ENCODE data around the gene TMC7. TPM values are rescaled to one million over a fixed set of nuclear protein-coding genes. Genes with fewer than 3 reads are reported as not detected.

TMC7 gene
- total RNA-seq, 1 experiment from 2014 or later: 5.2 TPM

- intact Hi-C loops (cut with micrococcal nuclease): loop anchor here (5.0 to 10.0 kb wide), 2 partner anchors 107 to 795 kb away; partner anchors contain the start of genes GPRC5B and TMC7
- Histone ChIP-seq H3K27ac (ENCODE audit: low read depth, low read length) (no peak overlapping the region), H3K27me3 (ENCODE audit: insufficient read depth, low read length) (no peaks in the 10 kb centered on the region), H3K79me2 (ENCODE audit: insufficient read depth, low read length) (no peaks in the 10 kb centered on the region), H3K9ac (ENCODE audit: low read length) (no peak overlapping the region), H4K20me1 (ENCODE audit: insufficient read depth) (no peaks in the 10 kb centered on the region), H3K4me2 (ENCODE audit: low read length) (no peak overlapping the region), H3K9me3 (ENCODE audit: control insufficient read depth in 1 of 2, insufficient read depth in 1 of 2, low read depth in 1 of 2, low read length in 2 of 2) (no peaks in the 10 kb centered on the region), H2AFZ (ENCODE audit: low read depth, low read length, poor library complexity, severe bottlenecking) (no peak overlapping the region), H3K36me3 (ENCODE audit: control insufficient read depth in 1 of 2, insufficient read depth in 2 of 2, low read length in 2 of 2) (no peaks in the 10 kb centered on the region), H3K9me2 (ENCODE audit: insufficient read depth) (no peaks in the 10 kb centered on the region), H3K4me1 (ENCODE audit: control insufficient read depth in 1 of 2, insufficient read depth in 2 of 2, low read length in 2 of 2) (peaks cover 14 to 42% of the 10 kb centered on the region in 2 experiments), H3K4me3 (replicated peaks in 1 of 2; ENCODE audit: low read depth in 1 of 2, low read length in 2 of 2) (no peak overlapping the region)
- TF ChIP-seq JUND (IDR thresholded peaks at IDR 0.05): no peak
- no peak for TF ChIP-seq MAX (IDR thresholded peaks at IDR 0.05)
- TF ChIP-seq SIN3A (IDR thresholded peaks at IDR 0.05; ENCODE audit: low read depth): no peak
- no peak for TF ChIP-seq SRF (IDR thresholded peaks at IDR 0.05; ENCODE audit: low read depth)
- no peak for TF ChIP-seq REST (IDR thresholded peaks at IDR 0.05; ENCODE audit: low read depth)
- TF ChIP-seq POLR2A (IDR thresholded peaks at IDR 0.05; ENCODE audit: borderline replicate concordance, extremely low read depth, insufficient read depth, insufficient read length): no peak
- no peak for TF ChIP-seq ZNF274 (IDR thresholded peaks at IDR 0.05; ENCODE audit: low read depth, low read length)
- no peak for TF ChIP-seq ZFX (IDR thresholded peaks at IDR 0.05)
- TF ChIP-seq POLR2AphosphoS5 (IDR thresholded peaks at IDR 0.05; ENCODE audit: low read depth, low read length): no peak
- no peak for TF ChIP-seq EGR1 (IDR thresholded peaks at IDR 0.05; ENCODE audit: low read depth)
- TF ChIP-seq RAD21 (IDR thresholded peaks at IDR 0.05; ENCODE audit: low read depth): no peak
- no peak for TF ChIP-seq ATF3 (IDR thresholded peaks at IDR 0.05)
- no peak for TF ChIP-seq CEBPB (IDR thresholded peaks at IDR 0.05; ENCODE audit: low read depth)
- CTCF ChIA-PET: no interaction called here
- no peak for DNase-seq (ENCODE audit: low read depth, low spot score)
- RAD21 ChIA-PET (ENCODE audit: low non-redundant PET in 1 of 2, low total read pairs in 2 of 2, uncharacterized antibody in 2 of 2, unreplicated experiment in 2 of 2): interaction anchor here in 1 of 2 experiments (0.7 kb wide), 1 partner anchor 73 kb away, joined by 3 read pairs; no protein-coding TSS in a partner anchor
- POLR2A ChIA-PET: no interaction called here
- ATAC-seq: no peak
- BruUV-seq (replicated peaks): no TSS peak
These were observed 105.7 kb downstream of the TMC7 start for GRCh38 chr16:19089410-19089955.
